Adrenal gland (tissue), 12 donors: ENCODE results near the gene FARS2. TPM values are rescaled to one million over a fixed set of nuclear protein-coding genes. Genes with fewer than 3 reads are reported as not detected.

ENCODE experiments used
- DNase-seq, 7 donors: peaks; one replicate each; pipeline ENCODE4 v3.0.0-alpha.2; 2019 to 2020
- H3K27ac ChIP-seq, 5 donors: fragments of 200-600 bp; sonication (generic) in 4 of 5; 1 replicate in 3 of 5; 2 replicates in 2 of 5; pipeline versions ENCODE4 v1.5.1 to v1.8.0; 2016 to 2020; ENCODE audit warnings: mild to moderate bottlenecking in 1 of 5
- H3K27me3 ChIP-seq: fragments of 200-600 bp; 2 replicates; pipeline ENCODE4 v1.8.0; 2021
- H3K36me3 ChIP-seq, 2 donors: fragments of 200-600 bp; replicated peaks in 1 of 2; 1 replicate in 1 of 2; 2 replicates in 1 of 2; pipeline versions ENCODE4 v1.5.1 to v1.8.0; 2018 to 2022
- H3K4me1 ChIP-seq, 2 donors: fragments of 200-600 bp; replicated peaks in 1 of 2; 1 replicate in 1 of 2; 2 replicates in 1 of 2; pipeline versions ENCODE4 v1.5.1 to v1.8.0; 2018 to 2021
- H3K4me3 ChIP-seq, 4 donors: fragments of 200-600 bp; sonication (generic) in 3 of 4; one replicate each; pipeline ENCODE4 v1.5.1; 2016 to 2018
- H3K9me3 ChIP-seq, 3 donors: fragments of 200-600 bp; sonication (generic) in 1 of 3; replicated peaks in 1 of 3; 1 replicate in 2 of 3; 2 replicates in 1 of 3; pipeline versions ENCODE4 v1.5.1 to v1.8.0; 2016 to 2021
- POLR2A ChIP-seq, 2 donors: fragments of 450-650 bp; IDR thresholded peaks; one replicate each; pipeline ENCODE4 v1.6.1; 2017; ENCODE audit warnings: antibody characterized with exemption in 2 of 2, mild to moderate bottlenecking in 2 of 2, moderate library complexity in 1 of 2
- WGBS, 4 donors: extraction: QIAGEN DNeasy Blood & Tissue Kit in 2 of 4; methylation state at CpG; one replicate each; pipeline versions ENCODE4 v1.1.5 to v1.1.7; 2013 to 2017; 5-methylcytosine and 5-hydroxymethylcytosine counted together
- intact Hi-C, 2 donors: fragments of 100-400 bp; cut with DNase I; formaldehyde crosslinking; loops; one replicate each; pipeline versions ENCODE4 v1.14.1 to v1.15.0; 2022 to 2023
- polyA plus RNA-seq, 3 donors: library from polyadenylated mRNA; stranded (reverse); fragments of 200-250 nt in 2 of 3; fragments of 350-450 nt in 1 of 3; fragmentation: Illumina TruSeq in 1 of 3; extraction: RNeasy Lipid Tissue Mini Kit (QIAGEN cat#74804) in 1 of 3; gene quantifications; one replicate each; pipeline ENCODE4 v1.2.3, GENCODE V29; 2013 to 2014
- total RNA-seq, 9 donors: library from RNA; depleted of rRNA in 4 of 9; stranded (reverse); fragments of >200 nt in 4 of 9; fragments of 120-200 nt in 1 of 9; fragmentation: NEBNext Ultra II Directional in 1 of 9; extraction: Animal tissue kit (Norgen Biotek cat#: 25700) in 1 of 9; gene quantifications; one replicate each; pipeline versions ENCODE4 v1.1.0 to v1.2.4, GENCODE V29; 2013 to 2023
- TF ChIP-seq, protein P1 (sequence below), 6 experiments: fragments of 450-650 bp in 4 of 6; fragments of 200-600 bp in 2 of 6; sonication (generic) in 1 of 6; IDR thresholded peaks; 1 replicate in 5 of 6; 2 replicates in 1 of 6; pipeline versions ENCODE4 v1.5.1 to v1.8.0; 2016 to 2021; ENCODE audit warnings: antibody characterized with exemption in 6 of 6, mild to moderate bottlenecking in 2 of 6, moderate library complexity in 1 of 6
- donor health status: healthy with polysubstance abuse.
- donor health status: Bipolar disorder and iron deficiency.
- donor health status: DM: yes; HTN: yes; CAD: no.
- donor health status: DM: no; HTN: no; CAD: no.
- donor health status: DM: no; HTN: no; CAD: no.
- donor health status: DM: yes; HTN: yes; CAD: no.

FARS2 gene
- total and polyA plus RNA-seq, 12 donors, result 7.2 to 55.2 (median 19.8) TPM

GRCh38 chr6:5438922-5439584, 177.7 kb downstream of the FARS2 start:
- H3K9me3 ChIP-seq, result peaks cover 0 to 8% (median 7%) of the 10 kb centered on the region in 3 donors
- no peak overlapping the region for H3K27ac ChIP-seq
- 82 to 86% (median 84%) methylated on average over 5 of the region's 5 CpGs for WGBS, 4 donors
- no peaks in the 10 kb centered on the region for H3K27me3 ChIP-seq
- H3K4me3 ChIP-seq, result no peak overlapping the region
- no peaks in the 10 kb centered on the region for H3K4me1 ChIP-seq
- H3K36me3 ChIP-seq, result no peaks in the 10 kb centered on the region
- no peak for DNase-seq
- TF ChIP-seq POLR2A (IDR thresholded peaks at IDR 0.05), result no peak
- TF ChIP-seq, protein P1, sequence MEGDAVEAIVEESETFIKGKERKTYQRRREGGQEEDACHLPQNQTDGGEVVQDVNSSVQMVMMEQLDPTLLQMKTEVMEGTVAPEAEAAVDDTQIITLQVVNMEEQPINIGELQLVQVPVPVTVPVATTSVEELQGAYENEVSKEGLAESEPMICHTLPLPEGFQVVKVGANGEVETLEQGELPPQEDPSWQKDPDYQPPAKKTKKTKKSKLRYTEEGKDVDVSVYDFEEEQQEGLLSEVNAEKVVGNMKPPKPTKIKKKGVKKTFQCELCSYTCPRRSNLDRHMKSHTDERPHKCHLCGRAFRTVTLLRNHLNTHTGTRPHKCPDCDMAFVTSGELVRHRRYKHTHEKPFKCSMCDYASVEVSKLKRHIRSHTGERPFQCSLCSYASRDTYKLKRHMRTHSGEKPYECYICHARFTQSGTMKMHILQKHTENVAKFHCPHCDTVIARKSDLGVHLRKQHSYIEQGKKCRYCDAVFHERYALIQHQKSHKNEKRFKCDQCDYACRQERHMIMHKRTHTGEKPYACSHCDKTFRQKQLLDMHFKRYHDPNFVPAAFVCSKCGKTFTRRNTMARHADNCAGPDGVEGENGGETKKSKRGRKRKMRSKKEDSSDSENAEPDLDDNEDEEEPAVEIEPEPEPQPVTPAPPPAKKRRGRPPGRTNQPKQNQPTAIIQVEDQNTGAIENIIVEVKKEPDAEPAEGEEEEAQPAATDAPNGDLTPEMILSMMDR (IDR thresholded peaks at IDR 0.05), result no peak
- intact Hi-C loops, result no loop called here

- H3K4me3 ChIP-seq, result no peak overlapping the region
- no peaks in the 10 kb centered on the region for H3K4me1 ChIP-seq
- no peak overlapping the region for H3K27ac ChIP-seq
- peaks cover 0 to 8% (median 7%) of the 10 kb centered on the region in 3 donors for H3K9me3 ChIP-seq
- TF ChIP-seq, protein P1 (IDR thresholded peaks at IDR 0.05), result no peak
- TF ChIP-seq POLR2A (IDR thresholded peaks at IDR 0.05), result no peak
- no peaks in the 10 kb centered on the region for H3K27me3 ChIP-seq
- intact Hi-C loops, result no loop called here
- H3K36me3 ChIP-seq, result no peaks in the 10 kb centered on the region
- 74 to 79% (median 75%) methylated on average over 3 of the region's 3 CpGs for WGBS, 4 donors
- no peak for DNase-seq
These were observed 178.4 kb downstream of the FARS2 start for GRCh38 chr6:5439749-5440148.

- Histone ChIP-seq H3K27ac (no peak overlapping the region), H3K27me3 (no peaks in the 10 kb centered on the region), H3K9me3 (peaks cover 0 to 5% (median 2%) of the 10 kb centered on the region in 3 donors), H3K36me3 (no peaks in the 10 kb centered on the region), H3K4me1 (no peaks in the 10 kb centered on the region), H3K4me3 (no peak overlapping the region)
- 80 to 89% (median 86%) methylated on average over 2 of the region's 2 CpGs for WGBS, 4 donors
- TF ChIP-seq, protein P1 (IDR thresholded peaks at IDR 0.05), result no peak
- no peak for TF ChIP-seq POLR2A (IDR thresholded peaks at IDR 0.05)
- intact Hi-C loops, result no loop called here
- DNase-seq, result no peak
These were observed 181.0 kb downstream of the FARS2 start for GRCh38 chr6:5442319-5442718.

GRCh38 chr6:5442916-5443315, 181.6 kb downstream of the FARS2 start:
- TF ChIP-seq, protein P1 (IDR thresholded peaks at IDR 0.05), result no peak
- no peak for TF ChIP-seq POLR2A (IDR thresholded peaks at IDR 0.05)
- H3K4me1 ChIP-seq, result no peaks in the 10 kb centered on the region
- no peak overlapping the region for H3K4me3 ChIP-seq
- no peaks in the 10 kb centered on the region for H3K9me3 ChIP-seq
- H3K27ac ChIP-seq, result no peak overlapping the region
- intact Hi-C loops, result no loop called here
- no peaks in the 10 kb centered on the region for H3K27me3 ChIP-seq
- 85 to 95% (median 87%) methylated on average over 2 of the region's 2 CpGs for WGBS, 4 donors
- no peak for DNase-seq
- no peaks in the 10 kb centered on the region for H3K36me3 ChIP-seq
